Panc1 (cell line): ENCODE data around the gene UBE2O. TPM values are rescaled to one million over a fixed set of nuclear protein-coding genes. Genes with fewer than 3 reads are reported as not detected.

Source experiments
- ATAC-seq: fragments of 200-7000 bp; cut with Tn5 transposase; 2 replicates; pipeline ENCODE4 v1.9.1; 2020; ENCODE audit warnings: mild to moderate bottlenecking, moderate library complexity
- BruUV-seq: library from RNA; stranded (reverse); fragments of 400-500 nt; replicated peaks from 2 replicates; lab custom pipeline; 2021; lab: Mats Ljungman, UMichigan
- CTCF ChIA-PET: fragments of 300-600 bp; sonication (Branson Sonifier 250); formaldehyde crosslinking; loops from one replicate; lab custom pipeline; 2022; ENCODE audit warnings: antibody characterized with exemption; lab: Charles Lee
- POLR2A ChIA-PET: fragments of 300-600 bp; sonication (Branson Sonifier 250); formaldehyde crosslinking; loops from one replicate; lab custom pipeline; 2022; ENCODE audit warnings: antibody characterized with exemption; lab: Charles Lee
- DNase-seq: peaks from one replicate; pipeline ENCODE4 v3.0.0-alpha.2; 2010; ENCODE audit warnings: low read depth, low spot score
- H3K27ac ChIP-seq: 2 replicates; pipeline ENCODE4 v1.5.1; 2011; ENCODE audit warnings: mild to moderate bottlenecking, low read length, inconsistent platforms
- H3K27me3 ChIP-seq: fragments of 200-500 bp; sonication (Bioruptor generic); 2 replicates; pipeline ENCODE4 v1.6.0; 2014; ENCODE audit warnings: low read length, inconsistent platforms; ENCODE audit not compliant: control insufficient read depth, insufficient read depth
- H3K36me3 ChIP-seq: fragments of 200-500 bp; sonication (Bioruptor generic); 2 replicates; pipeline ENCODE4 v1.5.1; 2014; ENCODE audit warnings: inconsistent platforms, mild to moderate bottlenecking, low read length, moderate library complexity; ENCODE audit not compliant: control insufficient read depth, insufficient read depth
- H3K4me1 ChIP-seq: 2 replicates; pipeline ENCODE4 v1.5.1; 2011; ENCODE audit warnings: inconsistent platforms, mild to moderate bottlenecking, low read length, moderate library complexity; ENCODE audit not compliant: control insufficient read depth, insufficient read depth
- H3K4me3 ChIP-seq, 2 experiments: 2 replicates each; pipeline ENCODE4 v1.5.1; 2011 to 2012; ENCODE audit warnings: low read depth in 2 of 2, low read length in 2 of 2, mild to moderate bottlenecking in 2 of 2, inconsistent platforms in 1 of 2, moderate library complexity in 1 of 2
- H3K9me3 ChIP-seq: fragments of 200-500 bp; sonication (Bioruptor generic); 2 replicates; pipeline ENCODE4 v1.5.1; 2014; ENCODE audit warnings: low read depth, mild to moderate bottlenecking, inconsistent platforms, low read length, moderate library complexity; ENCODE audit not compliant: control insufficient read depth, insufficient read depth
- CTCF ChIP-seq: fragments of 450-650 bp; IDR thresholded peaks from 2 replicates; pipeline ENCODE4 v1.5.1; 2017; ENCODE audit warnings: mild to moderate bottlenecking
- POLR2AphosphoS5 ChIP-seq: IDR thresholded peaks from 2 replicates; pipeline ENCODE4 v1.6.1; 2012; ENCODE audit warnings: mild to moderate bottlenecking, low read depth, low read length, moderate library complexity
- SIN3A ChIP-seq: IDR thresholded peaks from 2 replicates; pipeline ENCODE4 v1.6.1; 2012; ENCODE audit warnings: low read depth, mild to moderate bottlenecking, low read length, moderate library complexity, borderline replicate concordance; ENCODE audit not compliant: insufficient read depth
- TCF7L2 ChIP-seq: IDR thresholded peaks from 2 replicates; pipeline ENCODE4 v1.6.1; 2011; ENCODE audit warnings: mild to moderate bottlenecking, low read depth, low read length, inconsistent platforms
- in situ Hi-C: cut with HindIII; loops from 2 replicates; pipeline ENCODE4 v1.10.0; 2016; ENCODE audit warnings: low sequenced_read_pairs, low pct_unique_long_range_greater_than_20kb
- intact Hi-C: fragments of 100-400 bp; cut with micrococcal nuclease; formaldehyde crosslinking; loops from one replicate; pipeline ENCODE4 v1.10.0; 2022; ENCODE audit not compliant: unreplicated experiment
- total RNA-seq: library from RNA; stranded (reverse); gene quantifications from one replicate; pipeline ENCODE4 v1.2.1, GENCODE V29; 2021; ENCODE audit not compliant: unreplicated experiment
- TF ChIP-seq, protein P1 (sequence below), 2 experiments: IDR thresholded peaks; 2 replicates each; pipeline ENCODE4 v1.6.1; 2011 to 2012; ENCODE audit warnings: low read depth in 2 of 2, control low read depth in 1 of 2, low read length in 1 of 2, mild to moderate bottlenecking in 1 of 2, moderate library complexity in 1 of 2; ENCODE audit not compliant: insufficient read depth in 1 of 2

Gene UBE2O
- total RNA-seq, 1 experiment from 2014 or later: 47.5 TPM

DNA sequence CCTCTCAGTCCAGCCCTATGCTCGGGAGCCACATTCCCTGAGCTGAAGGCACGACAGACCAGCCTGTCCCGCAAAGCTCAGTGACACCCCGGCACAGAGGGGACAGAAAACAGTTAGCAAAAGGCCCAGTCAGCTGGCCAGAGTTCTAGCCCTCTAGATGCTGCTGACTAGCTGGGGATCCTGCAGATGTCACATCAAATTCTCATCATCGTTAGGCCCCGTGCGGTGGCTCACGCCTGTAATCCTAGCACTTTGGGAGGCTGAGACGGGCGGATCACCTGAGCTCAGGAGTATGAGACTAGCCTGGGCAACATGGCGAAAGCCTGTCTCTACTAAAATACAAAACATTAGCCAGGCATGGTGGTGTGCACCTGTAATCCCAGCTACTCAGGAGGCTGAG, 17.2 kb downstream of the UBE2O start:
- no TSS peak for BruUV-seq
- CTCF ChIA-PET: no interaction called here
- H3K4me3 ChIP-seq: no peak overlapping the region
- H3K4me1 ChIP-seq: peaks cover 22% of the 10 kb centered on the region
- TF ChIP-seq TCF7L2 (no peak), SIN3A (no peak), CTCF (no peak), POLR2AphosphoS5 (no peak)
- TF ChIP-seq, protein P1, sequence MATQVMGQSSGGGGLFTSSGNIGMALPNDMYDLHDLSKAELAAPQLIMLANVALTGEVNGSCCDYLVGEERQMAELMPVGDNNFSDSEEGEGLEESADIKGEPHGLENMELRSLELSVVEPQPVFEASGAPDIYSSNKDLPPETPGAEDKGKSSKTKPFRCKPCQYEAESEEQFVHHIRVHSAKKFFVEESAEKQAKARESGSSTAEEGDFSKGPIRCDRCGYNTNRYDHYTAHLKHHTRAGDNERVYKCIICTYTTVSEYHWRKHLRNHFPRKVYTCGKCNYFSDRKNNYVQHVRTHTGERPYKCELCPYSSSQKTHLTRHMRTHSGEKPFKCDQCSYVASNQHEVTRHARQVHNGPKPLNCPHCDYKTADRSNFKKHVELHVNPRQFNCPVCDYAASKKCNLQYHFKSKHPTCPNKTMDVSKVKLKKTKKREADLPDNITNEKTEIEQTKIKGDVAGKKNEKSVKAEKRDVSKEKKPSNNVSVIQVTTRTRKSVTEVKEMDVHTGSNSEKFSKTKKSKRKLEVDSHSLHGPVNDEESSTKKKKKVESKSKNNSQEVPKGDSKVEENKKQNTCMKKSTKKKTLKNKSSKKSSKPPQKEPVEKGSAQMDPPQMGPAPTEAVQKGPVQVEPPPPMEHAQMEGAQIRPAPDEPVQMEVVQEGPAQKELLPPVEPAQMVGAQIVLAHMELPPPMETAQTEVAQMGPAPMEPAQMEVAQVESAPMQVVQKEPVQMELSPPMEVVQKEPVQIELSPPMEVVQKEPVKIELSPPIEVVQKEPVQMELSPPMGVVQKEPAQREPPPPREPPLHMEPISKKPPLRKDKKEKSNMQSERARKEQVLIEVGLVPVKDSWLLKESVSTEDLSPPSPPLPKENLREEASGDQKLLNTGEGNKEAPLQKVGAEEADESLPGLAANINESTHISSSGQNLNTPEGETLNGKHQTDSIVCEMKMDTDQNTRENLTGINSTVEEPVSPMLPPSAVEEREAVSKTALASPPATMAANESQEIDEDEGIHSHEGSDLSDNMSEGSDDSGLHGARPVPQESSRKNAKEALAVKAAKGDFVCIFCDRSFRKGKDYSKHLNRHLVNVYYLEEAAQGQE (IDR thresholded peaks at IDR 0.05; ENCODE audit: insufficient read depth in 1 of 2, low read depth in 2 of 2, low read length in 1 of 2): no peak
- no peaks in the 10 kb centered on the region for H3K9me3 ChIP-seq
- intact Hi-C loops (no loop called here), in situ Hi-C loops (no loop called here)
- ATAC-seq: no peak
- H3K36me3 ChIP-seq: no peaks in the 10 kb centered on the region
- POLR2A ChIA-PET: interaction anchor here (0.5 to 0.7 kb wide), 2 partner anchors 50 to 984 kb away, joined by 3 to 5 read pairs; no protein-coding TSS in a partner anchor
- H3K27ac ChIP-seq: no peak overlapping the region
- DNase-seq: no peak
- no peaks in the 10 kb centered on the region for H3K27me3 ChIP-seq

GRCh38 chr17:76434870-76435269, 18.1 kb downstream of the UBE2O start:
- POLR2A ChIA-PET: interaction anchor here (0.6 kb wide), 1 partner anchor 9 kb away, joined by 3 read pairs; no protein-coding TSS in a partner anchor
- H3K4me1 ChIP-seq: peaks cover 22% of the 10 kb centered on the region
- intact Hi-C loops (no loop called here), in situ Hi-C loops (no loop called here)
- ATAC-seq: no peak
- H3K9me3 ChIP-seq: no peaks in the 10 kb centered on the region
- no TSS peak for BruUV-seq
- no peak overlapping the region for H3K27ac ChIP-seq
- TF ChIP-seq CTCF (no peak), SIN3A (no peak), TCF7L2 (no peak), POLR2AphosphoS5 (no peak)
- TF ChIP-seq, protein P1 (IDR thresholded peaks at IDR 0.05; ENCODE audit: insufficient read depth in 1 of 2, low read depth in 2 of 2, low read length in 1 of 2): no peak
- no peak overlapping the region for H3K4me3 ChIP-seq
- no peaks in the 10 kb centered on the region for H3K36me3 ChIP-seq
- DNase-seq: no peak
- CTCF ChIA-PET: no interaction called here
- H3K27me3 ChIP-seq: no peaks in the 10 kb centered on the region
